ENCODE results near the gene TBC1D10B.
"Not testable (repeated sequence)": the region's sequence is repeated elsewhere in the genome, so short reads cannot be mapped to it uniquely, and the experiment has no call there.

Gene TBC1D10B

DNA sequence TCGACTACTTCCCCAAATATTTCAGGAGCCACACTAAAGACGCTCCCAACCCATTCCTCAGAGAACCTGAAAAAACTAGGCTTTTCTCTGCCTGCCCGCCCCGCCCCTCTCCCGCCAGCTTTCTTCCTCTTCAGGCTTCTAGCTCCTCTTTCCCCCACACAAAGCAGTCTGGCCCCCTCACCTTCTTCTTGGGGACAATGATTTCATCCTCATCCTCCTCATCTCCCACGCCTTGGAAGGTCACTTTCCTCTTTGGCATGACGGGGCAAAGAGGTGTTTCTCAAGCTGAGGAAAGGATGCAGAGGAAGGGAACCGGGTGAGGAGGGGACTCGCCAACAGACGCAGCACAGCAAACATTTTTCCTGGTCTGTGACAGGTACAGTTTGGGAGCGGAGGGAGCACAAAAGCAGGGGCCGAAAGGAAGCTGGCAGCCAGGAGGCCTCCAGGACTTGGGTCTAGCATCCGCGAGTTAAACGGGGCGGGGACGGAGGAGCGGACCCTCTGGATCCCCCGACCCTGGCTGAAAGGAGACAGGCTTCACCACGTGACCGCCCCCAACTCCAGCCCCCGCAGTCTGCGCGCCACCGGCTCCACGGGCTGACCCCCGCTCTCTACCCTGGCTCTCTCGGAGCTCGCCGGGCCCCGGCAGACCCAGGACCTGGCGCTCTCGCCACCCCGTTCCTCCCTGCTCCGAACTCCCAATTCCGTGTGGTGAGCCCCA, 15.7 kb downstream of the TBC1D10B start:
- no peak for DNase-seq

DNA sequence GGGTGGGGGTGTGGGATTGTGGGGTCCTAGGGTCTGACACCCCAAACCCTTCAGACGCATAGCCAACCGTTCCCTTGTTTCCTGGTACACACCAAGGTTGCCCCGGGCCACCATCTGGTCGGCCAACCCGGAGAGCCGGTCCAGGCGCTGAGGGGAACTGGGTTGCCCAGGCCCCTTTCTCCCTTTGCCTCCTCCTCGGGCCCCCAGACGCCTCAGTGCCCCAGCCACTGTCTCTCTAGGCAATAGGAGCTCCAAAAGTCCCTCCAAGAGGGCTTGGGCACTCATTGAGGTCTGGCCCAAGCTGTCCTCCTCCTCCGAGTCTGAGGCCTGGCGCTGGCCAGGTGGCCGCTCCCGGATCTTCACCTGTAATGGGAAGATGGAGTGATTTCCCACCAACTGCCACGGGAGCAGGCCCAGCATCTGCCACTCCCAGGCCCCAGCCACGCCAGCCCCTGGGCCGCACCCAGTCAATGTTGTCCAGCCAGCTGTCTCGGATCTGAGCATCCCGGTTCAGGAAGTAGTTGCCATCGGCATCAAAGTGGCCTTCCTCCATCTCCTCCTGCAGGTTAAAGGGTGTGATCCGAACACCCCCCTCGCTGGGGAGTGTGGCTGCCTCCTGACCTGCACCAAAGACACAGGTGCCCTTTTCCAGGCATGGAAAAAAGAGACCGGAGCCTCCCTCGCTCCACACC, 16.7 kb downstream of the TBC1D10B start:
- DNase-seq, result no peak

DNA sequence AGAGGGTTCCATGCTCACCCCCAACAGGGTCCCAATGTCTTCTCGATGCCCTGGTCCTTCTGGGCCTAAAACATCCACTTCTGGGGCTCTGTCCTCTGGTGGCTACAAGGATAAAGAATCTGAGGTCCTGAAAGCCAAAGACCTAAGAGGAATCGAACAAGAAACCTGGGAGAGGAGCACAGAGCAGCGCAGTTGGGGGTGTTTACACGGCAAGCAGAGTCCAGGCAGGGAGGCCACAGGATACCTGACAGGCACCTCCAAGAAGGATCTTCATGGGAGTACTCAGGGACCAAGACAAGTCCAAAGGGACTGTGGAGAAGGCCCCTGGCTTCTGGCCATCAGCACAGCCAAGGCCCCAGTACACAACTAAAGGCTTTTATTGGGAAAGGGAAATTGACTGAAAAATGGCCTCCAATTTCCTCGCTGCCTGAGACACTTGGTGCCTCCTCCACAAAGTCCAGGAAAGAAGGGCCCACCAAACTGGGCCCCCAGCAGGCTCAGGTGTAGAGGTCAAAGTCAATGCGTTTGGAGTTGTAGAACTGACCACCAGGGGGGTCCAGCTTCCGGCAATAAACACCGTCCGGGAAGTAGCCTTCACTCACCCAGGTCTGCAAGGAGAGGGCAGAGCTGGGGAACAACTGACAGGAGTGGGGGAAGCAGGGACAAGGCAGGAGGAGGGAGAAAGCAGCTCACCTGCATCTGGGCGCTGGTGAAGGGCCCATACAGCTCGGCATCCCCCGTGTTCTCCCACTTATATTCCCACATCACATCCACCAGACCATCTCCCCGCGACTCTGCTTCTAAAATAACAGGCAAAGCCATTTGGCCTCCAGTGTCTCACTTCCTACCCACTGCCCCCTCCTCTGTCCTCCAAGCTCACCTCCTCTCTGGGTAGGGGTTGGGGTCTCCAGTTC, 17.5 kb downstream of the TBC1D10B start:
- DNase-seq, result no peak

DNA sequence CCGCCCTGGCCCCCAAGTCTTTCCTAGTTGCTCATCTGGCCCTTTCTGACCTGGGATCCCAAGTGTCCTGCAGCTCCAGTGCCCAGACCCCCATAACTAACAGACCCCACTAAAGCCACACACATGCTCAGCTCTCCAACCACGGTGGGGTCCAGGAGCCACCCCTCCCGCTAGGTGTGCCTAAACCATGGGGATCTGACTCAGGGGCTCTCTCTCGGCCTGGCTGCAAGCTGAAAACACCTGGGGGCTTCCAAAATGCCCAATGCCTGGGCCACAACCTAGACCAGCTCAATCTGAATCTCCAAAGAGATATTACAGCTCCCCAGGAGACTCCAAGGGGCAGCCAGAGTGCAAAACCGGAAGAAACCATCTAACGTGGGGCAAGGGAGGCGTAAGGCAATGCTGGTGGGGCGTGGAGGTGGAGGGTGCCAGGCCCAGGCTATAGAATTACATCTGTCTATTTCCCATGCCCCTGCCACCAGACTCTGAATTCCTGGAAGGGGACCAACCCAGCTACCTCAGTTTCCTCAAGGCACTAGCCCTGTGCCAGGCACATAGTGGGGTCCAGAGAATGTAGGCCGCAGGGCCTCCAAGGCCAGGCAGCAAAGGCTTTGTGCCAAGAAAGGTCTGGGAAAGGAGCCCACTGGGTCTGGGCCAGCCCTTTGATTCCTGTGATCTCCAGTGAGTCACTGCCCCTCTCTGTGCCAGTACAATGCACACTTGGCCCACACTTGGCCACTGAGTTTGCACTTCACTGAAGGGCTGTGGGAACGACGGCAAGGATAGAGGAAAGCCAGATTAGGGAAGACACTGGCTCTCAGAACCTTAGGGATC, 18.5 kb downstream of the TBC1D10B start:
- DNase-seq, result no peak

DNA sequence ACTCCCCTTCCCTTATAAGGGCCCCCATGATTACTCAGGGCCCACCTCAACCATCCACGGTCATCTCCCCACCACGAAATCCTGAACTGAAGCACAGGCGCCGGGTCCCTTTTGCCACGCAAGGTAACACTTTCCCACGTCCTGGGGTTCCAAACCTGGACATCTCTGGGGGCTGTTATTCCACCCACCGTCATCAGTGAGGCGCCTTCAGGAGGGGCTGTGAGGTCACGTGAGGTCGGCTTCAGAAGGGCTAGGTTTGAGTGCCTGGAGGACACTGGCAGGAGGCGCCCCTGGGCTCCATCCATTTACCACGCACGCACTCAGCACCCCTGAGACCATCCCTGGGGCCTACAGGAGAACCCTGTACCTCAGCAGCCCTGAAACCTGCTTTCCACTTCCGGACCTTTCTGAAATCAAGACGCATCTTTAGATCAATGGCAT, 19.3 kb downstream of the TBC1D10B start:
- no peak for DNase-seq

DNA sequence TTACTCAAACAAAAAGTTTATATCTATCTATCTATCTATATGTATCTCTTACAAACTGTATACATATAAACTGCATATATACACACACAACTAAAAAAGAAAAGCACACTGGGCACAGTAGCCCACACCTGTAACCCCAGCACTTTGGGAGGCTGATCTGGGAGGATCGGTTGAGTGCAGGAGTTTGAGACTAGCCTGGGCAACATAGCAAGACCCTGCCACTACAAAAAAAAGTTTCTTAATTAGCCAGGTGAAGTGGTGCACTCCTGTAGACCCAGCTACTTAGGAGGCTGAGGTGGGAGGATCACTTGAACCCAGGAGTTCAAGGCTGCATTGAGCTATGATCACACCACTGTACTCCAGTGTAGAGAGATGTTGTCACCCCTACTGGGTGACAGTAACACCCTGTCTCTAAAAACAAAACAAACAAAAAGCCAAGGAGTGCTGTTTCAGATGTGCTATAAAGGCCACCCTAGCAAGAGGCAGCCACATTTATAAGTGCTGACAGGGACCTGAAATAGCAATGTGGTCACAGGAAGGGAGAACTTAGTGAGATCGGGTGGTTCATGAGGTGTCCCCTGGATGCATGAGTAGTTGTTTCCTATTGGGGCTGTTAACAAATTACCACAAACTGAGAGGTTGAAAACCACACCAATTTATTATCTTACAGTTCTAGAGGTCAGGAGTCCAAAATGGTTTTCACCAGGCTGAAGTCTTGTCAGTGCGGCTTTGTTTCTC, 20.0 kb downstream of the TBC1D10B start:
- DNase-seq, result no peak

DNA sequence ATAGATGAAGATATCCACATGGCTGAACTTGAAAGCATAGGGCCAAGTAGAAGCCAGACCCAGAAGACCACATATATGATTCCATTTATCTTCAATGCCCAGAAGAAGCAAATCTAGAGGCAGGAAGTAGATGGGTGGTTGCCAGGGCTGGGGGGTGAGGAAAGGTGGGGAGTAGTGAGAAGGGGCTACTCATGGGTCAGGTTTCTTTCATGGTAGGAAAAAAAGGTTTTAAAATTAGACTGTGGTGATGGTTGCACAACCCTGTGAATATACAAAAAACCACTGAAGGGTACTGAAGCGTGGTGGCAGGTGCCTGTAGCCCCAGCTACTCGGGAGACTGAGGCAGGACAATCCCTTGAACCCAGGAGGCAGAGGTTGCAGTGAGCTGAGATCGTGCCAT, 20.6 kb downstream of the TBC1D10B start:
- no peak for DNase-seq

DNA sequence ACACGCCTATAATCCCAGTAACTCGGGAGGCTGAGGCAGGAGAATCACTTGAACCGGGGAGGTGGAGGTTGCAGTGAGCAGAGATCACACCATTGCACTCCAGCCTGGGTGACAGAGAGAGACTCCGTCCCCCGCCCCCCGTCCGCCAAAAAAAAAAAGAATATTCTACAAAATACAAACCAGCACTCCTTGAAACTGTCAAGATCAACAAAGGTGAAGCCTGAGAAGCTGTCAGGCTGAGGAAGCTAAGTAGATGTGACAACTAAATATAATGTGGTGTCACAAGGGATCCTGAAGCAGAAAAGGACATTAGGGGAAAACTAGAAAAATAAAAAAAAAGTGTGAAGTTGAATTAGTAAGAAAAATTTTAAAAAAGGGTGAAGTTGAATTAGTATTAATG, 21.4 kb downstream of the TBC1D10B start:
- no peak for DNase-seq

DNA sequence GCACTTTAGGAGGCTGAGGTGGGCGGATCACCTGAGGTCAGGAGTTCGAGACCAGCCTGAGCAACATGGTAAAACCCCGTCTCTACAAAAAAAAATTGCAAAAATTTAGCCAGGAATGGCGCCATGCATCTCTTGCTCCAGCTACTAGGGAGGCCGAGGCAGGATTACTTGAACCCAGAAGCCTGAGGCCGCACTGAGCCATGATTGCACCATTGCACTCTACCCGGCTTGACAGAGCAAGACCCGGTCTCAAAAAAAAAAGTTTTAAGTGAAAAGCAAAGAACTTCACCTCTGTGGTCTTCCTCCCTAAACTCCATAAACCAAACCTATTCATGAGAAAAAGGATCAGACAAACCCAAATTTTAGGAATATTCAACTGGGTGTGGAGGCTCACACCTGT, 22.2 kb downstream of the TBC1D10B start:
- DNase-seq, result no peak

DNA sequence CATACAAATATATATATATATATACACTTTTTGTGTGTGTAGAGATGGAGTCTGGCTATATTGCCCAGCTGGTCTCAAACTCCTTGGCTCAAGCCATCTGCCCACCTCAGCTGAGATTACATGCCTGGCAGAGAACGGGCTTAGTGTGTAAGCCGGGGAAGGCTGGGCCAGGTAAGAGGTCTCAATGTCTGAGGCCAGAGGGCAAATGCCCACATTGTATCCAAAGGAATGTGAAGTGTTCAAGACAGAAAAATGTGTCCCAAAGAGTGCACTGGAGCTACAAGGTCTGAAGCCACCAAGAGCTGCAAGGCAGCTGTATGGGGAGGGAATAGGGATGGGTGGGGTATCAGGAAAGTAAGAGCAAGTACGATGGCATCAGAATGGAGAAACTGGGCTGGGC, 24.0 kb downstream of the TBC1D10B start:
- DNase-seq, result no peak

DNA sequence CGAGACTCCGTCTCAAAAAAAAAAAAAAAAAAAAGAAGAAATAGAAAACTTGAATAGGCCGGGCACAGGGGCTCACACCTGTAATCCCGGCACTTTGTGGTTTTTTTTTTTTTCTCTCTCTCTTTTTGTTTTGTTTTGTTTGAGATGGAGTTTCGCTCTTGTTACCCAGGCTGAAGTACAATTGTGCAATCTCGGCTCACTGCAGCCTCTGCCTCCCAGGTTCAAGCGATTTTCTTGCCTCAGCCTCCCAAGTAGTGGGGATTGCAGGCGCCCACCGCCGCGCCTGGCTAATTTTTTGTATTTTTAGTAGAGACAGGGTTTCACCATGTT, 26.8 kb downstream of the TBC1D10B start:
- DNase-seq, result not testable (repeated sequence)

DNA sequence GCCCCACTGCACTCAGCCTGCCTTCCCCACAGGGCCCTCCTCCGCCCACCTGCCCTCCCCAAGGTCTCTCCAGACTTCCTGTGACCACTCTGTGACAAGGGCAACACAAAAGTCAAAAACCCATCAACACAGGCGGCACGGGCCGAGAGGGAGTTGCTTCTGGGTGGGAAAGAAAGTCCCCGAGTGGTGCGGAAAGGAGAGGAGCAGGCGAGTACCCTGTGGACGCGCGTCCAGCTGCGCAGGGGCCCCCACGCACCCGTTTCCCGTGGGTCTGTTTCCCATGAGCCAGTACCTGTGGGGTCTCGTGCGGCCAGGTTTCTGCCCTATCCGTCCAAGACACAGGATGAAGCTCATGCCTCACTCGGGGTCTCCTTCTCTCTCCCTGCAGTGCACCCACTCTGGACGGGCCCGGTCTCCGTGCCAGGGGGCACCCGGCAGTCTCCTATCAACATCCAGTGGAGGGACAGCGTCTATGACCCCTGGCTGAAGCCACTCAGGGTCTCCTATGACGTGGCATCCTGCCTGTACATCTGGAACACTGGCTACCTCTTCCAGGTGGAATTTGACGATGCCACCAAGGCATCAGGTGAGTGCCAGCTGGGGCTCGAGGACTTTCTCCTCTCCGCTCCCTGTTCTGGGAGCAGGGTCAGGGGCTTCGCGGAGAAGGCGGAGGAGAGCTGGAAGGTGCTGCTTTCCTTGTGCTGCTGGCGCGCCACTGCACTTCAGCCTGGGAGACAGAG, 27.4 kb downstream of the TBC1D10B start:
- no peak for DNase-seq

DNA sequence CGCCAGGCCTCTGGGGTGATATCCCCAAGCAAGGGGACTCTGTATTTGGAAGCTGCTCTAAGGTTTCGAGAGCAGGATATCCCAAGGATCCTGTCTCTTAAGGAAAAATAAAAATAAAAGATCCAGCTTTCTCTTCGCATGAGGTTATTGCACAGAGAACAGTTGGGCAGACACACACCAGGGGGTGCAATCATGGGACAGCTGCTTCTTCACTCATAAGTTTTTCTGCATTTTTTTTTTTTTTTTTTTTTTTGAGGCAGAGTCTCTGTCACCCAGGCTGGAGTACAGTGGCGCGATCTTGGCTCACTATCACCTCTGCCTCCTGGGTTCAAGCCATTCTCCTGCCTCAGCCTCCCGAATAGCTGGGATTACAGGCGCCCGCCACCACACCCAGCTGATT, 28.3 kb downstream of the TBC1D10B start:
- not testable (repeated sequence) for DNase-seq

DNA sequence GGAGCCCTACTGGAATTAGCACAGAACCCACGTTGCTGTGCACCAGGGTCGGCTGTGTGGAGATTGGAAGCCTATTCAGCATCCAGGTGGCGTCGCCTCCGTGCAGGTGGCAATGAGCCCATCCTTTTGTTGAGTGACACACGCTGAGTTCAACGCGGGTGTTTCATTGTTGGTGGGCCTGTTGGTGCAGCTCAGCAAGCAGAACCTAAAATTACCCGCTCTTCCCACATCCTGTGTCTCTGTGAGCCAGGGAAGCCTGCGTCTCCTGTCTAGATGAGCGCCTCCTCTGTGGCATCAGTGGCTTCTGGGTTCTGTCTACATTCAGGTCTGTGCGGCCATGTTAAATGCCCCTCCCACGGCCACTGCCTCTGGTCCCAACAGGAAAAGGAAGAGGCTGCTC, 29.7 kb downstream of the TBC1D10B start:
- no peak for DNase-seq

DNA sequence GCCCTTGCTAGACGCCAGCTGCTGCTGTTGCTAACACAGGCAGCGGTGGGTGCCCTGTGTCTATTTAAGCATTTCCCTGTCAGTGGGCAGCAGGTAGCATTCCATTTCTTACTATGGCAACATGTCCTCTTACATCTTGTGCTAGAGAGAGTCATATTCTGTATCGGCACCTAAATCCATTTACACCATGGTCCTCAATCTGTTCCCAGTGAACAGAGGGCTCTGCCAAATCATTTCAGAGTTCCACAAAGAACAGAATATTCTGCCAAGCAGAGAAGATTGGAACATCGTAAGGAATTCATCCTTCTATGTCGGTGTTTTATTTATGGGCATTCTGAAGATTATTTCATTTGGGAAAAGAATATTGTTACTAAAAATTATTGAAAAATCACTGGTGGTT, 31.6 kb downstream of the TBC1D10B start:
- DNase-seq, result not testable (repeated sequence)

DNA sequence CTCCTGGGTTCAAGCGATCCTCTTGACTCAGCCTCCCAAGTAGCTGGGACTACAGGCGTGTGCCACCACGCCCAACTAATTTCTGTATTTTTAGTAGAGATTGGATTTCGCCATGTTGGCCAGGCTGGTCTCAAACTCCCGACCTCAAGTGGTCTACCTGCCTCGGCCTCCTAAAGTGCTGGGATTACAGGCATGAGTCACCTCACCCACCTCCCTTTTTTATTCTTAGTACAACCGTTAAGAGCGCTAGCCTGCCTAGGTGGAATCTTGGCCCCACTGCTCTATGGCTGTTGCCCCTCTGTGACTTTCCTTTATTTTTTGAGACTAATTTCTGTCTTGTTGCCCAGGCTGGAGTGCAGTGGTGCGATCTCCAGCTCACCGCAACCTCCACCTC, 32.3 kb downstream of the TBC1D10B start:
- DNase-seq, result not testable (repeated sequence)

DNA sequence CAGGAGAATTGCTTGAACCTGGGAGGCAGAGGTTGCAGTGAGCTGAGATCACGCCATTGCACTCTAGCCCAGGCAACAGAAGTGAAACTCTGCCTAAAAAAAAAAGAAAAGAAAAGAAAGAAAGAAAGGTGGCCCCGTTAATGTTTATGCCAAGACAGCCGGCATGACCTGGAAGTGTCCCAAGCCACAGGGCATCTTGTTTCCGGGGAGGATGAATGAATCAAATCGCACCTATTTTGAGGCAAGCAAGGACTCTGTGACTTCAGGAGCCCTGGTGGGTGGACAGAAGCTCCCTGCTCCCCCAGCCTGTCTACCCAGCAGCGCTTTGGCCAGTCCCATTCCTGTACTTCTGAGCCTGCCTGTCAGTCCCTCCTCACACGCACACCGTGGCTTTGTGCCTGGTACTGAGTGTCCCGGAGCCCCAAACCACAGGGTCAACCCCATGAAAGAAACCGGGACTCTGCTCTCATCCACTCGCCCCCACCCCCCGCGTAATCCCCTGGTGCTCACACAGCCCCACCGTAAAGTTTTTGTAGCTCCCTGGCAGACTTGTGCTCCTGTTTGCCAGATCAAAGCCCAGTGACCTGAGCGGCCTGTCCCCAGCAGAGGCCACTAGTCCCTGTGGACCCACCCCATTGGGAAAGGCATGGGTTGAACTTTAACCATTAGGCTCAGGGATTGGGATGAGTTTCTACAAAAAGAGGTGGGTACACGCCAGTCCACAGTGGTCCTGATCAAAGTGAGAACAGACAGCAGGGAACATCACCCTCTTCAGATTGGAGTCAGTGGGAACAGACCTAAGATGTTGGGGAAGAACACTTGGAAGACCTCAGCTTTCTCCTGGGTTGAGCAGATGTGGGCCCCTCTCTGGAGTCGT, 34.5 kb downstream of the TBC1D10B start:
- DNase-seq, result no peak

DNA sequence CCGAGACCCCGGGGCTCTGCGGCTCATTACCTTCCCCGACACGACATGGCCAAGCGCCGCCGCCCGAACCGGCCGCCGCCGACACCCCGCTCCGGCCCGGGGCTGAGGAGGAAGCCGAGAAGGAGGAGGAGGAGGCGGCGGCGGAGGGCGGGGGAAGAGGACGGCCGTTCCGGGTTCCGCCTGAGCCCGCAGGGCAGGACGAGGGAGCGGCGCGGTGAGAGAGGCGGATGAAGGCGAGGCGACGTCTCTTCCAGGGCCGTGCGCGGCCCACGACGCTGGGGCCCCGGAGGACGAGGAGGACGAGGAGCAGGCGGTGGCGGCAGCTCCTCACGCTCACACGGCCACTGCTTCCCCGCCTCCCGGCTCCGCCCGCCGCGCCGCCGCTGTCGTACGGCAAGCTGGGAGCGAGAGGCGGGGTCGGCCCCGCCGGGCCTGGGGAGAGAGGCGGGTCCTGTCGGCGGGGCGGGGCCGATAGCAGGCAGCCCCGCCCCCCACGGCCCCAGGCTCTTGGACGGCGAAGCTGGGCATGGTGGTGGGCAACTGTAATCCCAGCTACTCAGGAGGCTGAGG, 35.2 kb downstream of the TBC1D10B start:
- DNase-seq, result peak; percentile 82

DNA sequence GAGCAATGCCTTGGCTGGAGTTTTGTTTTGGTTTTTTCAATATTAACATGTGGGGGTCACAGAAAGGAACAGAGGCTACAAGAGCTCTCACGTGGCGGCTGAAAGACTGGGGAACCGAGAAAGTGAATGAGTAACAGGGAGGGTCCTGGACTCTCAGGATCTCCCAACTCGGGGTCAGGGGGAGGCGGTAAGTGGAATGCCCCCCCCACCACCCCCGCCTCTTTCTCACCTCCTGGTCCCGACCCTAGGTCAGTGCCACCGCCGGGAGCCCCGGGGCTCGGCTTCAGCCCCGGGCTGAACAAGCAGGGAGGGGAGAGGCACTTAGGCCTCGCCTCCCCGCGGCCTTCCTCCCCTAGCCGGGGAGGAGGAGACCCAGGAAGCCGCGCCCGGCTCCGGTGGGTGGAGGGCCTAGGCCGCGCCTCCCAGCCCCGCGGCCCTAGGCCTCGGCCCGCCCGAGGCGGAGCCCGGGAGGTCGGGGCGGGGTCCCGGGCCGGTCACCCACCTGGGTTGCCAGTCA, 35.8 kb downstream of the TBC1D10B start:
- peak; percentile 79 to 82 for DNase-seq

DNA sequence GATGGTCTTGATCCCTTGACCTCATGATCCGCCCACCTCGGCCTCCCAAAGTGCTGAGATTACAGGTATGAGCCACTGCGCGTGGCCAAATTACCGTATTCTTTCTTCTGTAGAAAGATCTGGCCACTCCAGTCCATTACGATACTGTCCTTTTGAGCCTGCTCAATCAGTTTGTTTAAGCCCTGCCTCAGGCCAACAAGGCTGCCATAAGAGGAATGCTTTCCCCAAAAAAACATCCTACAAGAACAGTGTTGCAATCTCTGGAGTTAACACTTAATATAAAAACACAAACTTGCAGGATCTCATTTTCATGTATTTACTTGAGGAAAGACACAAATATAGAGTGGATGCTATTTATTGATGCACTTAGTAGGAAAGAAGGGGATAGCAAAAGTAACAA, 46.1 kb downstream of the TBC1D10B start:
- DNase-seq, result not testable (repeated sequence)
